Ishikawa (cell line): Measurements from ENCODE around the gene BAMBI.

Source experiments
- CEBPB ChIP-seq: IDR thresholded peaks from 2 replicates; pipeline ENCODE4 v1.6.1; 2012
- CREB1 ChIP-seq: IDR thresholded peaks from 2 replicates; pipeline ENCODE4 v1.6.1; 2012; ENCODE audit warnings: low read depth
- EGR1 ChIP-seq: IDR thresholded peaks from 2 replicates; pipeline ENCODE4 v1.6.1; 2012
- EP300 ChIP-seq: IDR thresholded peaks from 2 replicates; pipeline ENCODE4 v1.6.1; 2012; ENCODE audit warnings: borderline replicate concordance
- FOXM1 ChIP-seq: IDR thresholded peaks from 2 replicates; pipeline ENCODE4 v1.6.1; 2012; ENCODE audit warnings: low read depth, borderline replicate concordance
- NFIC ChIP-seq: IDR thresholded peaks from 2 replicates; pipeline ENCODE4 v1.6.1; 2012
- RAD21 ChIP-seq: IDR thresholded peaks from 2 replicates; pipeline ENCODE4 v1.6.1; 2012; ENCODE audit warnings: low read depth
- TAF1 ChIP-seq: IDR thresholded peaks from 2 replicates; pipeline ENCODE4 v1.6.1; 2012; ENCODE audit warnings: low read depth, mild to moderate bottlenecking
- TCF12 ChIP-seq: IDR thresholded peaks from 2 replicates; pipeline ENCODE4 v1.6.1; 2012; ENCODE audit warnings: low read depth
- TEAD4 ChIP-seq: IDR thresholded peaks from 2 replicates; pipeline ENCODE4 v1.6.1; 2012
- YY1 ChIP-seq: IDR thresholded peaks from 2 replicates; pipeline ENCODE4 v1.6.1; 2012; ENCODE audit warnings: low read depth
- ZBTB7A ChIP-seq: IDR thresholded peaks from 2 replicates; pipeline ENCODE4 v1.6.1; 2012; ENCODE audit warnings: low read depth
- TF ChIP-seq, protein P1 (sequence below): IDR thresholded peaks from 2 replicates; pipeline ENCODE4 v1.6.1; 2012
- TF ChIP-seq, protein P2 (sequence below): IDR thresholded peaks from 2 replicates; pipeline ENCODE4 v1.6.1; 2012; ENCODE audit warnings: low read depth, mild to moderate bottlenecking
- TF ChIP-seq, protein P3 (sequence below): IDR thresholded peaks from 2 replicates; pipeline ENCODE4 v1.6.1; 2012

BAMBI gene

DNA sequence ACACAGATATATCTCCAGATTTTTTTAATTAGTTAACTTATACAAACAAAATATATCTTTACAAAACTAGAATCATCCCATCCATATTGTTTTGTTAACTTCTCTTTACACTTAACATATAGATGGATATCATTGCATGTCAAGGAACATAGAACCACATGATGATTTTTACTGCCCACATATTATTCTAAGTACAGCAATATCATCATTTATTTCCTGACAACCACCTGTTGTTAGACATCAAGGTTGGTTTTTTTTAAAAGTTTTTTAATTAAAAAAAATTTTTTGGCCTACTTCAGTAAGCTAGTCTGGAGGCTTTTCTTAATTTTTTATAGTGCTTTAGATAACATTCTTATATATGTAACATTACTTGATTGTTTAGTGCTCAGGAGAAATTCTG lies 38.9 kb upstream of the BAMBI start:
- TF ChIP-seq, protein P1, sequence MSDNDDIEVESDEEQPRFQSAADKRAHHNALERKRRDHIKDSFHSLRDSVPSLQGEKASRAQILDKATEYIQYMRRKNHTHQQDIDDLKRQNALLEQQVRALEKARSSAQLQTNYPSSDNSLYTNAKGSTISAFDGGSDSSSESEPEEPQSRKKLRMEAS, result no peak
- TF ChIP-seq RAD21 (no peak), TCF12 (no peak), ZBTB7A (no peak), EP300 (no peak), TEAD4 (no peak), CEBPB (no peak)

DNA sequence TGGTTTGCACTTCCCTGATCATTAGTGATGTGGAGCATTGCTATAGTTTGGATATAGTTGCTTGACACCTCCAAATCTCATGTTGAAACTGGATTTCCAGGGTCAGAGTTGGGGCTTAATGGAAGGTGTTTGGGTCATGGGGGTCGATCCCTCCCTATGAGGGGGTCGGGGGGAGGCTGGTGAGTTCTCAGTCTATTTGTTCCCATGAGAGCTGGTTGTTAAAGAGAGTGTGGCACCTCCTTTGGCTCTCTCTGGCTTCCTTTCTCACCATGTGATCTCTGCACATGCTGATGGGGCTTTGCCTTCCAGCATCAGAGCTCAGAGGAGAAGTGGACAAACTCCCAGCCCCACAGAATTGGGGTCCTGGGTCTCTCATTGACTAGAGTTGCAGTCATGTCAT lies 36.8 kb upstream of the BAMBI start:
- TF ChIP-seq, protein P1, result no peak
- TF ChIP-seq TCF12 (no peak), EGR1 (no peak), CEBPB (no peak), FOXM1 (no peak), CREB1 (no peak), ZBTB7A (no peak), YY1 (no peak), TAF1 (no peak), EP300 (no peak), TEAD4 (no peak)
- TF ChIP-seq, protein P2, sequence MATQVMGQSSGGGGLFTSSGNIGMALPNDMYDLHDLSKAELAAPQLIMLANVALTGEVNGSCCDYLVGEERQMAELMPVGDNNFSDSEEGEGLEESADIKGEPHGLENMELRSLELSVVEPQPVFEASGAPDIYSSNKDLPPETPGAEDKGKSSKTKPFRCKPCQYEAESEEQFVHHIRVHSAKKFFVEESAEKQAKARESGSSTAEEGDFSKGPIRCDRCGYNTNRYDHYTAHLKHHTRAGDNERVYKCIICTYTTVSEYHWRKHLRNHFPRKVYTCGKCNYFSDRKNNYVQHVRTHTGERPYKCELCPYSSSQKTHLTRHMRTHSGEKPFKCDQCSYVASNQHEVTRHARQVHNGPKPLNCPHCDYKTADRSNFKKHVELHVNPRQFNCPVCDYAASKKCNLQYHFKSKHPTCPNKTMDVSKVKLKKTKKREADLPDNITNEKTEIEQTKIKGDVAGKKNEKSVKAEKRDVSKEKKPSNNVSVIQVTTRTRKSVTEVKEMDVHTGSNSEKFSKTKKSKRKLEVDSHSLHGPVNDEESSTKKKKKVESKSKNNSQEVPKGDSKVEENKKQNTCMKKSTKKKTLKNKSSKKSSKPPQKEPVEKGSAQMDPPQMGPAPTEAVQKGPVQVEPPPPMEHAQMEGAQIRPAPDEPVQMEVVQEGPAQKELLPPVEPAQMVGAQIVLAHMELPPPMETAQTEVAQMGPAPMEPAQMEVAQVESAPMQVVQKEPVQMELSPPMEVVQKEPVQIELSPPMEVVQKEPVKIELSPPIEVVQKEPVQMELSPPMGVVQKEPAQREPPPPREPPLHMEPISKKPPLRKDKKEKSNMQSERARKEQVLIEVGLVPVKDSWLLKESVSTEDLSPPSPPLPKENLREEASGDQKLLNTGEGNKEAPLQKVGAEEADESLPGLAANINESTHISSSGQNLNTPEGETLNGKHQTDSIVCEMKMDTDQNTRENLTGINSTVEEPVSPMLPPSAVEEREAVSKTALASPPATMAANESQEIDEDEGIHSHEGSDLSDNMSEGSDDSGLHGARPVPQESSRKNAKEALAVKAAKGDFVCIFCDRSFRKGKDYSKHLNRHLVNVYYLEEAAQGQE, result no peak
- TF ChIP-seq, protein P3, sequence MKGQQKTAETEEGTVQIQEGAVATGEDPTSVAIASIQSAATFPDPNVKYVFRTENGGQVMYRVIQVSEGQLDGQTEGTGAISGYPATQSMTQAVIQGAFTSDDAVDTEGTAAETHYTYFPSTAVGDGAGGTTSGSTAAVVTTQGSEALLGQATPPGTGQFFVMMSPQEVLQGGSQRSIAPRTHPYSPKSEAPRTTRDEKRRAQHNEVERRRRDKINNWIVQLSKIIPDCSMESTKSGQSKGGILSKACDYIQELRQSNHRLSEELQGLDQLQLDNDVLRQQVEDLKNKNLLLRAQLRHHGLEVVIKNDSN, result no peak

DNA sequence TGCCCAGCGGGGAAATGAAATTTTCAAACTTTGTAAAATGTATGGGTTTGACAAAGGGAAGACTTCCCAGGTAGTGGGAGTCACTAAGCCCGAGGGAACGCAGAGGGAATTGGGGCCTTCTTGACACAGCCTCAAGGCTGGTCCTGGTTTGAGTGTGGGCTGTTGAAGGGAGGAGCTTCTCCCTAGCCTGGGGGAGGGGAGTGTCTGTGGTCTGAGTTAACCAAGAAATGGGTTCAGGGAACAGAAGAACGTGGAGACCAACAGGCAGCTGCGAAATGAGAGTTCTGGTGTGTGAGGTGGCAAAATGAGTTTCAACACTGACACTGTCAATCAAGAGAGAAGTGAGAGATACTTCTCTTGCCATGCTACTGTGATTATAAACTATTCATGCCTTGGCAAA lies 32.7 kb upstream of the BAMBI start:
- no peak for TF ChIP-seq EGR1
- TF ChIP-seq YY1, result no peak
- TF ChIP-seq TCF12, result no peak
- TF ChIP-seq, protein P1, result no peak
- TF ChIP-seq, protein P3, result no peak
- TF ChIP-seq CREB1, result no peak
- no peak for TF ChIP-seq EP300
- TF ChIP-seq, protein P2, result no peak
- no peak for TF ChIP-seq TEAD4
- TF ChIP-seq FOXM1, result no peak
- TF ChIP-seq NFIC, result no peak
- no peak for TF ChIP-seq RAD21
- no peak for TF ChIP-seq ZBTB7A
- TF ChIP-seq TAF1, result no peak
- TF ChIP-seq CEBPB, result no peak

DNA sequence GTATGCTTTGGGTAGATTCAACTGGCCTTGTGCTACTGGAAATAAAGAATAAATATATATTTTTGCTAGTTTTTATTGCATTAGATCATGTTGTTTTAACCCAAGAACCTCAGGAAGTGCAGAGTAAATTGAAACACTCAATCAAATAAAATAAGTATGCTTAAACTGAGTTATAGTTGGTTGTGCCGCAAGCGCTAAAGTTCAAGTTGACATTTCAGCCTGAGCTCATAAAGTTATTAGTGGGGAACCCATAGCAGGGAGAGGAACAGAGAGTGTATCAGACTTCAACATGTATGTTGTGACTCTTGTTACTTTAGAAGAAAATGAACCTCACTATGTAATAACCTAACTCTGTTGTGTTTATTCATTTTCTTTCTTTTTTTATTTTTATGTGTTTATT lies 25.2 kb upstream of the BAMBI start:
- TF ChIP-seq, protein P1, result no peak
- TF ChIP-seq TCF12, result no peak
- no peak for TF ChIP-seq NFIC
- no peak for TF ChIP-seq RAD21
- TF ChIP-seq ZBTB7A, result no peak
- TF ChIP-seq FOXM1, result no peak
- no peak for TF ChIP-seq CEBPB

DNA sequence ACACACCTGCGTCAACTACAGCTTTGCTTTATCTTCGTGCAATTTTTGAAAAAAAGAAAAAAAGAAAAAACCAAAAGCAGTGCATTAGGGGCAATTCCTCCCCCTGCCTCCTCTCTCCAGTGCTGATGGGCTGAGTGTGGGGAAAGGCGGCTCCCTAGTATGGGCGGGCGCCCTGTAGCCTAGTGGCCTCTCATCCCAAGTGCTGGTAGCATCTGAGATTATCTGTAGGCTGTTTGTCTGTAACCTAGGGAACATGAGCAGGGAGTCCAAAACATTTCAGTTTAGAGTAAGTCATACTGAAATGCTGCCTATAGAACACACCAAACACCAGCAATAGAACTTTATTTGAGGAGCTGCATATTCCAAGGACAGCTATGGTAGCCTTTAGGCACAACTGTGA lies 24.6 kb upstream of the BAMBI start:
- TF ChIP-seq YY1 (no peak), TAF1 (no peak), TCF12 (no peak), NFIC (no peak), CEBPB (no peak), RAD21 (no peak), EGR1 (no peak)
- TF ChIP-seq, protein P2, result no peak
- TF ChIP-seq, protein P3, result no peak
- TF ChIP-seq, protein P1, result no peak
